IMR-90 (cell line): Measurements from ENCODE around the gene PIGM. TPM values are rescaled to one million over a fixed set of nuclear protein-coding genes. Genes with fewer than 3 reads are reported as not detected.

Source experiments
- ATAC-seq: fragments of 200-7000 bp; cut with Tn5 transposase; 2 replicates; pipeline ENCODE4 v1.9.1; 2020; ENCODE audit warnings: low read depth, mild to moderate bottlenecking, moderate library complexity
- BruUV-seq: library from RNA; stranded (reverse); fragments of 400-500 nt; replicated peaks from 2 replicates; lab custom pipeline; 2021; lab: Mats Ljungman, UMichigan
- CTCF ChIA-PET: fragments of 300-600 bp; formaldehyde crosslinking; extraction: SDS; loops from one replicate; lab custom pipeline; 2021; ENCODE audit warnings: antibody characterized with exemption; lab: Yijun Ruan, JAX
- POLR2A ChIA-PET: fragments of 300-600 bp; sonication (Branson Sonifier 250); formaldehyde crosslinking; loops from one replicate; lab custom pipeline; 2022; ENCODE audit warnings: antibody characterized with exemption; ENCODE audit not compliant: unreplicated experiment; lab: Charles Lee
- DNase-seq: peaks from one replicate; pipeline ENCODE4 v3.0.0; 2013
- H2AFZ ChIP-seq: replicated peaks from 2 replicates; pipeline ENCODE3; 2013; ENCODE audit warnings: low read length, mild to moderate bottlenecking; ENCODE audit not compliant: poor library complexity
- H2AK5ac ChIP-seq: 2 replicates; pipeline ENCODE4 v1.6.1; 2013; ENCODE audit warnings: low read depth, low read length, inconsistent platforms
- H2AK9ac ChIP-seq: replicated peaks from 2 replicates; pipeline ENCODE3; 2013; ENCODE audit warnings: mild to moderate bottlenecking, low read depth, low read length, moderate library complexity; ENCODE audit not compliant: poor library complexity
- H2BK120ac ChIP-seq: 2 replicates; pipeline ENCODE4 v1.6.1; 2013; ENCODE audit warnings: low read depth, low read length, inconsistent platforms
- H2BK15ac ChIP-seq: 3 replicates; pipeline ENCODE4 v1.6.1; 2013; ENCODE audit warnings: low read depth, low read length, inconsistent platforms
- H2BK20ac ChIP-seq: 2 replicates; pipeline ENCODE4 v1.6.1; 2013; ENCODE audit warnings: low read depth, mild to moderate bottlenecking, inconsistent platforms, low read length, moderate library complexity
- H2BK5ac ChIP-seq: 2 replicates; pipeline ENCODE4 v1.6.1; 2013; ENCODE audit warnings: mild to moderate bottlenecking, low read depth, low read length, inconsistent platforms; ENCODE audit not compliant: poor library complexity, severe bottlenecking
- H3K14ac ChIP-seq: replicated peaks from 2 replicates; pipeline ENCODE4 v1.6.1; 2013; ENCODE audit warnings: low read depth, low read length, inconsistent platforms
- H3K18ac ChIP-seq: 2 replicates; pipeline ENCODE4 v1.6.1; 2013; ENCODE audit warnings: low read depth, low read length, control low read depth
- H3K23ac ChIP-seq: 2 replicates; pipeline ENCODE4 v1.6.1; 2013; ENCODE audit warnings: low read depth, low read length, inconsistent platforms
- H3K27ac ChIP-seq: 2 replicates; pipeline ENCODE4 v1.5.1; 2013; ENCODE audit warnings: mild to moderate bottlenecking, control low read depth, low read length; ENCODE audit not compliant: insufficient read depth
- H3K27me3 ChIP-seq: 2 replicates; pipeline ENCODE4 v1.6.1; 2013; ENCODE audit warnings: low read length; ENCODE audit not compliant: control insufficient read depth, insufficient read depth
- H3K36me3 ChIP-seq: 2 replicates; pipeline ENCODE4 v1.6.1; 2013; ENCODE audit warnings: low read length, mixed read lengths; ENCODE audit not compliant: control insufficient read depth, insufficient read depth
- H3K4ac ChIP-seq: 2 replicates; pipeline ENCODE4 v1.6.1; 2013; ENCODE audit warnings: low read depth, low read length, inconsistent platforms
- H3K4me1 ChIP-seq: 2 replicates; pipeline ENCODE4 v1.6.1; 2013; ENCODE audit warnings: low read length, mixed read lengths; ENCODE audit not compliant: control insufficient read depth, insufficient read depth
- H3K4me2 ChIP-seq: 2 replicates; pipeline ENCODE4 v1.6.1; 2013; ENCODE audit warnings: low read depth, mild to moderate bottlenecking, control low read depth, low read length, moderate library complexity
- H3K4me3 ChIP-seq: 2 replicates; pipeline ENCODE4 v1.5.1; 2013; ENCODE audit warnings: low read depth, mild to moderate bottlenecking, control low read depth, low read length, moderate library complexity; ENCODE audit not compliant: insufficient read depth
- H3K56ac ChIP-seq: 2 replicates; pipeline ENCODE4 v1.6.1; 2013; ENCODE audit warnings: low read length, inconsistent platforms; ENCODE audit not compliant: insufficient read depth; ENCODE audit errors: extremely low read depth
- H3K79me1 ChIP-seq, 2 experiments: 2 replicates each; pipeline ENCODE4 v1.6.1; 2013; ENCODE audit warnings: low read length in 2 of 2, inconsistent platforms in 1 of 2, low read depth in 1 of 2
- H3K9ac ChIP-seq: 2 replicates; pipeline ENCODE4 v1.6.1; 2013; ENCODE audit warnings: low read depth, low read length, control low read depth
- H3K9me1 ChIP-seq: 2 replicates; pipeline ENCODE4 v1.6.1; 2013; ENCODE audit warnings: low read length, inconsistent platforms; ENCODE audit not compliant: insufficient read depth
- H3K9me3 ChIP-seq: 2 replicates; pipeline ENCODE4 v1.6.1; 2013; ENCODE audit warnings: low read length; ENCODE audit not compliant: control insufficient read depth, insufficient read depth
- H4K20me1 ChIP-seq: 2 replicates; pipeline ENCODE4 v1.6.1; 2013; ENCODE audit warnings: low read length, inconsistent platforms; ENCODE audit not compliant: insufficient read depth
- H4K5ac ChIP-seq: 2 replicates; pipeline ENCODE4 v1.6.1; 2013; ENCODE audit warnings: mild to moderate bottlenecking, low read depth, low read length, control low read depth
- H4K8ac ChIP-seq, 2 experiments: 2 replicates each; pipeline ENCODE4 v1.6.1; 2013; ENCODE audit warnings: low read depth in 2 of 2, low read length in 2 of 2, control low read depth in 1 of 2, inconsistent platforms in 1 of 2
- H4K91ac ChIP-seq: 2 replicates; pipeline ENCODE4 v1.6.1; 2013; ENCODE audit warnings: low read depth, low read length, inconsistent platforms; ENCODE audit not compliant: insufficient read depth
- BHLHE40 ChIP-seq: fragments of 150-350 bp; IDR thresholded peaks from 2 replicates; pipeline ENCODE4 v1.6.1; 2016; ENCODE audit warnings: mild to moderate bottlenecking, low read depth, low read length
- CEBPB ChIP-seq: IDR thresholded peaks from 2 replicates; pipeline ENCODE4 v1.6.1; 2012; ENCODE audit warnings: low read depth, low read length, improper control_type of control experiment
- CHD1 ChIP-seq: IDR thresholded peaks from 2 replicates; pipeline ENCODE4 v1.6.1; 2012; ENCODE audit warnings: low read depth, low read length, improper control_type of control experiment
- FOS ChIP-seq: fragments of 150-350 bp; IDR thresholded peaks from 2 replicates; pipeline ENCODE4 v1.6.1; 2016; ENCODE audit warnings: low read depth, low read length
- MAFK ChIP-seq: IDR thresholded peaks from 2 replicates; pipeline ENCODE4 v1.6.1; 2012; ENCODE audit warnings: low read depth, low read length, improper control_type of control experiment
- MXI1 ChIP-seq: IDR thresholded peaks from 2 replicates; pipeline ENCODE4 v1.6.1; 2012; ENCODE audit warnings: low read depth, mild to moderate bottlenecking, low read length, moderate library complexity, borderline replicate concordance
- NFE2L2 ChIP-seq: fragments of 150-350 bp; IDR thresholded peaks from 2 replicates; pipeline ENCODE4 v1.6.1; 2016; ENCODE audit warnings: low read depth, mild to moderate bottlenecking, low read length
- POLR2A ChIP-seq: IDR thresholded peaks from 2 replicates; pipeline ENCODE4 v1.6.1; 2012; ENCODE audit warnings: mild to moderate bottlenecking, low read depth, low read length
- RAD21 ChIP-seq: IDR thresholded peaks from 2 replicates; pipeline ENCODE4 v1.6.1; 2012; ENCODE audit warnings: low read length, improper control_type of control experiment
- RCOR1 ChIP-seq: IDR thresholded peaks from 2 replicates; pipeline ENCODE4 v1.6.1; 2012; ENCODE audit warnings: mild to moderate bottlenecking, low read length, improper control_type of control experiment; ENCODE audit not compliant: insufficient replicate concordance
- RFX5 ChIP-seq: IDR thresholded peaks from 2 replicates; pipeline ENCODE4 v1.8.0; 2012; ENCODE audit warnings: low read depth, mild to moderate bottlenecking, low read length, moderate library complexity
- SMC3 ChIP-seq: fragments of 150-350 bp; IDR thresholded peaks from 2 replicates; pipeline ENCODE4 v1.6.1; 2016; ENCODE audit warnings: low read depth, mild to moderate bottlenecking, antibody characterized with exemption, low read length, moderate library complexity
- USF2 ChIP-seq: fragments of 150-350 bp; IDR thresholded peaks from 2 replicates; pipeline ENCODE4 v1.6.1; 2017; ENCODE audit warnings: mild to moderate bottlenecking, antibody characterized with exemption, low read length, low read depth
- WGBS, 2 experiments: methylation state at CpG; one replicate each; pipeline versions ENCODE4 v1.1.5 to v1.1.7; 2013; ENCODE audit warnings: missing lambda C conversion rate in 2 of 2; ENCODE audit not compliant: insufficient read length in 1 of 2; ENCODE audit errors: extremely low coverage in 2 of 2; 5-methylcytosine and 5-hydroxymethylcytosine counted together
- dilution Hi-C: fragments of 300-500 bp; cut with HindIII; formaldehyde crosslinking; loops from one replicate; pipeline ENCODE4 v1.14.3; 2018; ENCODE audit warnings: low sequenced_read_pairs; ENCODE audit not compliant: unreplicated experiment
- in situ Hi-C: fragments of 300-500 bp; cut with MboI; formaldehyde crosslinking; loops from 3 replicates; pipeline ENCODE4 v1.14.3; 2019; ENCODE audit warnings: low sequenced_read_pairs, inconsistent platforms, mixed read lengths
- intact Hi-C: fragments of 100-400 bp; cut with micrococcal nuclease; formaldehyde crosslinking; loops from 2 replicates; pipeline ENCODE4 v1.10.0; 2022
- polyA plus RNA-seq, 3 experiments: library from polyadenylated mRNA; depleted of rRNA; stranded (reverse); fragments of >200 nt; gene quantifications; 2 replicates each; pipeline ENCODE4 v1.2.3, GENCODE V29; 2012; ENCODE audit warnings: low replicate concordance in 1 of 3
- total RNA-seq: library from RNA; depleted of rRNA; stranded (reverse); fragments of >200 nt; gene quantifications from 2 replicates; pipeline ENCODE4 v1.2.3, GENCODE V29; 2012
- TF ChIP-seq, protein P1 (sequence below): conservative IDR thresholded peaks from 2 replicates; pipeline ENCODE4 v1.5.1; 2012; ENCODE audit warnings: mild to moderate bottlenecking, low read depth, low read length, improper control_type of control experiment

PIGM gene
- total and polyA plus RNA-seq, 2 of the 4 experiments (the other 2 are of a cell fraction) = 2.9 TPM

GRCh38 chr1:160025314-160025713 lies 6.5 kb downstream of the PIGM start:
- Histone ChIP-seq H3K9me1 (no peaks in the 10 kb centered on the region), H2AK5ac (no peak overlapping the region), H3K56ac (no peak overlapping the region), H3K23ac (no peak overlapping the region), H4K8ac (no peak overlapping the region), H3K27ac (no peak overlapping the region), H4K91ac (no peak overlapping the region), H4K5ac (no peak overlapping the region), H3K9me3 (no peaks in the 10 kb centered on the region), H3K18ac (no peak overlapping the region), H3K4me2 (no peak overlapping the region), H3K27me3 (peaks cover 9% of the 10 kb centered on the region), H2BK20ac (no peak overlapping the region), H2BK5ac (no peak overlapping the region), H4K20me1 (no peaks in the 10 kb centered on the region), H2BK15ac (no peak overlapping the region), H3K79me1 (no peaks in the 10 kb centered on the region), H3K4ac (no peak overlapping the region), H2AFZ (no peak overlapping the region), H3K4me1 (no peaks in the 10 kb centered on the region), H3K36me3 (no peaks in the 10 kb centered on the region), H2BK120ac (no peak overlapping the region), H3K9ac (no peak overlapping the region), H2AK9ac (no peak overlapping the region), H3K4me3 (no peak overlapping the region), H3K14ac (no peak overlapping the region)
- ChIA-PET CTCF (no interaction called here), POLR2A (no interaction called here)
- BruUV-seq = no TSS peak
- no CpG with 5 or more reads among the region's 1 CpG for WGBS, 2 experiments
- intact Hi-C loops = no loop called here
- dilution Hi-C loops = no loop called here
- TF ChIP-seq MXI1 (no peak), NFE2L2 (no peak), RFX5 (no peak), SMC3 (no peak), RAD21 (no peak), RCOR1 (no peak), CEBPB (no peak), POLR2A (no peak), FOS (no peak), MAFK (no peak), USF2 (no peak), CHD1 (no peak), BHLHE40 (no peak)
- TF ChIP-seq, protein P1, sequence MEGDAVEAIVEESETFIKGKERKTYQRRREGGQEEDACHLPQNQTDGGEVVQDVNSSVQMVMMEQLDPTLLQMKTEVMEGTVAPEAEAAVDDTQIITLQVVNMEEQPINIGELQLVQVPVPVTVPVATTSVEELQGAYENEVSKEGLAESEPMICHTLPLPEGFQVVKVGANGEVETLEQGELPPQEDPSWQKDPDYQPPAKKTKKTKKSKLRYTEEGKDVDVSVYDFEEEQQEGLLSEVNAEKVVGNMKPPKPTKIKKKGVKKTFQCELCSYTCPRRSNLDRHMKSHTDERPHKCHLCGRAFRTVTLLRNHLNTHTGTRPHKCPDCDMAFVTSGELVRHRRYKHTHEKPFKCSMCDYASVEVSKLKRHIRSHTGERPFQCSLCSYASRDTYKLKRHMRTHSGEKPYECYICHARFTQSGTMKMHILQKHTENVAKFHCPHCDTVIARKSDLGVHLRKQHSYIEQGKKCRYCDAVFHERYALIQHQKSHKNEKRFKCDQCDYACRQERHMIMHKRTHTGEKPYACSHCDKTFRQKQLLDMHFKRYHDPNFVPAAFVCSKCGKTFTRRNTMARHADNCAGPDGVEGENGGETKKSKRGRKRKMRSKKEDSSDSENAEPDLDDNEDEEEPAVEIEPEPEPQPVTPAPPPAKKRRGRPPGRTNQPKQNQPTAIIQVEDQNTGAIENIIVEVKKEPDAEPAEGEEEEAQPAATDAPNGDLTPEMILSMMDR = no peak
- in situ Hi-C loops = no loop called here
- ATAC-seq (no peak), DNase-seq (no peak)
